Pancreas (tissue), 10 donors: Measurements from ENCODE around the gene SMIM44. TPM values are rescaled to one million over a fixed set of nuclear protein-coding genes. Genes with fewer than 3 reads are reported as not detected.
"Not testable (repeated sequence)": the region's sequence is repeated elsewhere in the genome, so short reads cannot be mapped to it uniquely, and the experiment has no call there.

Source experiments
- ATAC-seq, 4 donors: fragments of 200-7000 bp; cut with Tn5 transposase; one replicate each; pipeline versions ENCODE4 v1.8.0 to v1.9.1; 2020; ENCODE audit warnings: mild to moderate bottlenecking in 4 of 4, moderate library complexity in 4 of 4
- DNase-seq, 6 donors: peaks; one replicate each; pipeline ENCODE4 v3.0.0-alpha.2; 2020
- FAIRE-seq: peaks from 2 replicates; lab custom pipeline; 2012; peaks lifted over from hg19 to GRCh38; lab: Jason Lieb, UNC
- H3K27ac ChIP-seq, 4 donors: fragments of 200-600 bp; sonication (generic); 1 replicate in 3 of 4; 2 replicates in 1 of 4; pipeline versions ENCODE4 v1.5.0 to v1.8.0; 2020
- H3K27me3 ChIP-seq, 4 donors: fragments of 200-600 bp; one replicate each; pipeline ENCODE4 v1.8.0; 2021
- H3K36me3 ChIP-seq, 3 donors: fragments of 200-600 bp; sonication (generic) in 1 of 3; one replicate each; pipeline versions ENCODE4 v1.5.0 to v1.8.0; 2020 to 2021
- H3K4me1 ChIP-seq, 3 donors: fragments of 200-600 bp; one replicate each; pipeline ENCODE4 v1.8.0; 2021
- H3K4me3 ChIP-seq, 4 donors: fragments of 200-600 bp; sonication (generic) in 2 of 4; one replicate each; pipeline versions ENCODE4 v1.5.0 to v1.8.0; 2020 to 2021
- H3K9me3 ChIP-seq, 4 donors: fragments of 200-600 bp; one replicate each; pipeline ENCODE4 v1.8.0; 2021
- WGBS, 2 donors: extraction: QIAGEN DNeasy Blood & Tissue Kit; methylation state at CpG; one replicate each; pipeline ENCODE4 v1.1.7; 2013; 5-methylcytosine and 5-hydroxymethylcytosine counted together
- intact Hi-C, 3 donors: fragments of 100-400 bp; cut with DNase I; formaldehyde crosslinking; loops; one replicate each; pipeline versions ENCODE4 v1.11.1 to v1.14.2; 2022
- polyA plus RNA-seq, 2 donors: library from polyadenylated mRNA; stranded (reverse); fragments of 200-250 nt; gene quantifications; one replicate each; pipeline ENCODE4 v1.2.3, GENCODE V29; 2013
- total RNA-seq, 6 donors: library from RNA; stranded (reverse); fragmentation: NEBNext Ultra II Directional in 4 of 6; extraction: Animal tissue kit (Norgen Biotek cat#: 25700) in 4 of 6; gene quantifications; one replicate each; pipeline versions ENCODE4 v1.2.1 to v1.2.4, GENCODE V29; 2021 to 2023
- TF ChIP-seq, protein P1 (sequence below), 4 donors: fragments of 200-600 bp; sonication (generic) in 3 of 4; IDR thresholded peaks; one replicate each; pipeline versions ENCODE4 v1.5.0 to v1.8.0; 2021; ENCODE audit warnings: antibody characterized with exemption in 4 of 4
- donor health status: healthy with polysubstance abuse.
- donor health status: DM: no; HTN: no; CAD: no; lungs with moderate emphysema.
- donor health status: DM: no; HTN: no; CAD: no.
- donor health status: control.
- donor health status: control.
- donor health status: Bipolar disorder and iron deficiency.
- donor health status: DM: yes; HTN: yes; CAD: no.
- donor health status: DM: no; HTN: no; CAD: no.
- donor health status: DM: no; HTN: no; CAD: no.
- donor health status: DM: yes; HTN: yes; CAD: no.

The SMIM44 gene
- total and polyA plus RNA-seq, 8 donors = 0.92 TPM; not detected in 7

DNA sequence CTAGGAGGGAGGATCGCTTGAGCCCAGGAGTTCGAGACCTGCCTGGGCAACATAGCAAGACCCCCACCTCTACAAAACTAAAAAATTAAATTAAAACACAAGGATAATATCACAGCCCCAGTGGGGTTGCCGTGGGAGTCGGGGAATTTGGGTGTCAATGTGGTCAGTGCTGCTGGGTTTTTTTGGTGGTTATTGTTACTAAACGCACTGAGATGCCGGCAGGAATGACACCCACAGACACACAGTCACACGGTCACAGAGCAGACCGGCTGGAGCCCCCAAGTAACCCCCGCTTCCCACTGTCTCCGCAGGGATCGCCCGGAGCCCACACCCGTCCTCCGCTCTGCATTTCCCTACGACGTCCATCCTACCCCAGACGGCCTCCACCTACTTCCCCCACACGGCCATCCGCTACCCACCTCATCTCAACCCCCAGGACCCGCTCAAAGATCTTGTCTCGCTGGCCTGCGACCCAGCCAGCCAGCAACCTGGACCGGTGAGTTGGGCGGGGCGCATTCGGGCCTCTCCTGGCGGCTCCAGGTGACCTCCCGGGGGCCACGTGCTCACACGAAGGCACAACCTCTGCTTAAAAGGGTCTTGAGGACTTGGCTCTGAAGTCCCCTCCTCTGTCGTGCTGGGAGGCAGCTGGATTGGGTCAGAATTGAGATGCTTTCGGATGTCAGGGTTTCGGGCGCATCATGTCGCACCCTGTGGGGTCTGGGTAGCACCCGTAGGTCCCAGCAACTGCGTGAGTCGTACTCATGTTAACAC, 30.9 kb downstream of the SMIM44 start:
- 93 to 95% methylated on average over 38 of the region's 38 CpGs for WGBS, 2 donors
- peaks cover 3 to 82% (median 63%) of the 10 kb centered on the region in 3 donors for H3K36me3 ChIP-seq
- H3K4me3 ChIP-seq = no peak overlapping the region
- FAIRE-seq = no peak
- intact Hi-C loops = no loop called here
- no peaks in the 10 kb centered on the region for H3K4me1 ChIP-seq
- no peak overlapping the region for H3K27ac ChIP-seq
- no peak for DNase-seq
- ATAC-seq = no peak
- TF ChIP-seq, protein P1, sequence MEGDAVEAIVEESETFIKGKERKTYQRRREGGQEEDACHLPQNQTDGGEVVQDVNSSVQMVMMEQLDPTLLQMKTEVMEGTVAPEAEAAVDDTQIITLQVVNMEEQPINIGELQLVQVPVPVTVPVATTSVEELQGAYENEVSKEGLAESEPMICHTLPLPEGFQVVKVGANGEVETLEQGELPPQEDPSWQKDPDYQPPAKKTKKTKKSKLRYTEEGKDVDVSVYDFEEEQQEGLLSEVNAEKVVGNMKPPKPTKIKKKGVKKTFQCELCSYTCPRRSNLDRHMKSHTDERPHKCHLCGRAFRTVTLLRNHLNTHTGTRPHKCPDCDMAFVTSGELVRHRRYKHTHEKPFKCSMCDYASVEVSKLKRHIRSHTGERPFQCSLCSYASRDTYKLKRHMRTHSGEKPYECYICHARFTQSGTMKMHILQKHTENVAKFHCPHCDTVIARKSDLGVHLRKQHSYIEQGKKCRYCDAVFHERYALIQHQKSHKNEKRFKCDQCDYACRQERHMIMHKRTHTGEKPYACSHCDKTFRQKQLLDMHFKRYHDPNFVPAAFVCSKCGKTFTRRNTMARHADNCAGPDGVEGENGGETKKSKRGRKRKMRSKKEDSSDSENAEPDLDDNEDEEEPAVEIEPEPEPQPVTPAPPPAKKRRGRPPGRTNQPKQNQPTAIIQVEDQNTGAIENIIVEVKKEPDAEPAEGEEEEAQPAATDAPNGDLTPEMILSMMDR (IDR thresholded peaks at IDR 0.05) = no peak
- H3K27me3 ChIP-seq = no peaks in the 10 kb centered on the region
- no peaks in the 10 kb centered on the region for H3K9me3 ChIP-seq

DNA sequence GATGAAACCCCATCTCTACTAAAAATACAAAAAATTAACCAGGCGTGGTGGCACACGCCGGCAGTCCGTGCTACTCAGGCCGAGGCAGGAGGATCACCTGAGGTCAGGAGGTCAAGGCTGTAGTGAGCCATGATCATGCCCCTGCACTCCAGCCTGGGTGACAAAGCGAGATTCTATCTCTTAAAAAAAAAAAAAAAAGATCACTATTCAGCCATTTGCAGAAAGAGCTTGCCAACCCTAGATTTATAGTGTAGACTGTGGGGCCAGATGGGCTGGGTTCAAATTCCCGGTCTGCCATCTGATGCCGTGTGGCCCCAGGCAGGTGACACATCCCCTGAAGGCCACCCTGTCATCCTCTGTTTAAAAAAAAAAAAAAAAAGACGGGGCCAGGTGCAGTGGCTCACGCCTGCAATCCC, 31.8 kb downstream of the SMIM44 start:
- TF ChIP-seq, protein P1 (IDR thresholded peaks at IDR 0.05) = no peak
- Histone ChIP-seq H3K9me3 (no peaks in the 10 kb centered on the region), H3K27ac (peak overlapping the region in 2 of 4 donors; percentile 43 to 57), H3K4me3 (no peak overlapping the region), H3K36me3 (peaks cover 3 to 76% (median 63%) of the 10 kb centered on the region in 3 donors), H3K4me1 (no peaks in the 10 kb centered on the region), H3K27me3 (no peaks in the 10 kb centered on the region)
- intact Hi-C loops = no loop called here
- ATAC-seq (peak in 1 of 4 donors; percentile 4), FAIRE-seq (no peak), DNase-seq (no peak)
- WGBS, 2 donors = 71 to 78% methylated on average over 10 of the region's 10 CpGs

DNA sequence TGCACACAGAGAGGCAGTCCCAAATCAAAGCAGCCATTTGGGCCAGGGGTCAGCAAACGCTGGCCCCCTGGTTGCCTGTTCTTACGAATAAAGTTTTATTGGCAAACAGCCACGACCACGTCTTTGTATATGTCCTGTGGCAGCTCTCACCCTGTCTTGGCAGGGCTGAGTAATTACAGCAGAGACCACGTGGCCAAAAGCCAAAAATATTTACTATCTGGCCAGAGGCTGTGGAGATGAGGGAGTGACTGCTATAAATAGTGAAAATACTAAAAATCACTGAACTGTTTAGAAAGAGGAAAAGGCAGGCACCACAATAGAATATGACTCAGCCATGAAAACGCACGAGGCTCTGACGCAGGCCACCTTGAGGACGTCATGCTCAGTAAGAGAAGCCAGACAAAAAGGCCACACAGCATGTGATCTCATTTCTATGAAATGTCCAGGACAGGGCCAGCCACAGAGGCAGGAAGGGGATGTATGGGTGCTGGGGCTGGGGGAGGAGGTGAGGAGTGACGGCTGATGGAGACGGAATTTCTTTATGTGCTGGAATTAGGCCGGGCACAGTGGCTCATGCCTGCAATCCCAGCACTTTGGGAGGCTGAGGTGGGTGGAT, 32.3 kb downstream of the SMIM44 start:
- DNase-seq = peak in 1 of 6 donors; percentile 54
- peak; percentile 67 for FAIRE-seq
- no peak overlapping the region for H3K4me3 ChIP-seq
- no peaks in the 10 kb centered on the region for H3K9me3 ChIP-seq
- ATAC-seq = peak in 3 of 4 donors; percentile 36 to 68 (median 67)
- intact Hi-C loops = no loop called here
- H3K27me3 ChIP-seq = no peaks in the 10 kb centered on the region
- WGBS, 2 donors = 65 to 68% methylated on average over 12 of the region's 12 CpGs
- H3K27ac ChIP-seq = peak overlapping the region in 2 of 4 donors; percentile 43 to 57
- TF ChIP-seq, protein P1 (IDR thresholded peaks at IDR 0.05) = no peak
- H3K36me3 ChIP-seq = peaks cover 7 to 70% (median 66%) of the 10 kb centered on the region in 3 donors
- no peaks in the 10 kb centered on the region for H3K4me1 ChIP-seq

DNA sequence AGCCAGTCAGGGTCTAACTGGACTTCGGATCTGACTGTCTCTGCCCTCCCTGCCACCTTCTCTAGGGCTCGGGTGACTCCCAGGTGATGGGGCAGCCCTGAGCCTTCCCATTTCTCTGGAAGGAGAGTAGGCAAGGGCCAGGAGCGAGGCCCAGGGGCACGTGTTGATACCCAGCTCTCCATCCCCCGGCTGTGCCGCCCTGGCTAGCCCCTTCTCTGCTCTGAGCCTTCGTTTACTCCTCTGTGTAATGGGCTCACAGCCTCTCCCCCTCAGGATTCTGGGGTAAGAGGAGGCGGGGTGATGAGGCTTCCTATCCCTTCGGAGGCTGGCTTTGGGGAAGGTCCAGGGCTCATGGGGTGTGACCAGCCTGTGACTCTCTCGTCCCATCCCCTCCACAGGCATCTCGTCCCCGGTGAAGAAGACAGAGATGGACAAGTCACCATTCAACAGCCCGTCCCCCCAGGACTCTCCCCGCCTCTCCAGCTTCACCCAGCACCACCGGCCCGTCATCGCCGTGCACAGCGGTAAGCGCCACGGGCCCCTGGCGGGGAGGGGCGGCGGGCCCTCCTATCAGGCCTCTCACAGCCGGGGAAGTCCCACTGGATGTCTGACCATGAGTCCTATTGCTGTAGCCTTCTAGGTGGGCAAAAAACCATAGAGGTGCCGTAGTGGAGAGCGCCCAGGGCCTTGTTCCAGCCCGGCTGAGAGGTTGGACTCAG, 34.5 kb downstream of the SMIM44 start:
- Histone ChIP-seq H3K27me3 (no peaks in the 10 kb centered on the region), H3K4me3 (no peak overlapping the region), H3K9me3 (no peaks in the 10 kb centered on the region), H3K4me1 (no peaks in the 10 kb centered on the region), H3K36me3 (peaks cover 7 to 66% (median 64%) of the 10 kb centered on the region in 3 donors), H3K27ac (no peak overlapping the region)
- WGBS, 2 donors = 96 to 97% methylated on average over 27 to 28 of the region's 28 CpGs
- intact Hi-C loops = no loop called here
- TF ChIP-seq, protein P1 (IDR thresholded peaks at IDR 0.05) = no peak
- DNase-seq = peak in 1 of 6 donors; percentile 13
- no peak for ATAC-seq
- FAIRE-seq = no peak

DNA sequence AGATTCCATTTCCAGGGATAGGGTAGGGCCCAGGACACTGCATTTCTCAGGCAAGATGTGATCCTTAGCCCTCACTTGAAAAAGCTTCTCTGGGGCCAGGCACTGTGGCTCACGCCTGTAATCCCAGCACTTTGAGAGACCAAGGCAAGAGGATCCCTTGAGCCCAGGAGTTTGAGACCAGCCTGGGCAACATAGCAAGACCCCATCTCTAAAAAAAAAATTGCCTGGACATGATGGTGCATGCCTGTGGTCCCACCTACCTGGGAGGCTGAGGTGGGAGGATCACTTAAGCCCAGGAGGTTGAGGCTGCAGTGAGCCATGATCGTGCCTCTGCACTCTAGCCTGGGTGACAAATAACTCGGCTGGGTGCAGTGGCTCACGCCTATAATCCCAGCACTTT, 36.6 kb downstream of the SMIM44 start:
- intact Hi-C loops, ATAC-seq, H3K4me1 ChIP-seq, H3K4me3 ChIP-seq, H3K27me3 ChIP-seq, DNase-seq, FAIRE-seq, H3K9me3 ChIP-seq, H3K27ac ChIP-seq: not testable (repeated sequence)
- WGBS, 2 donors = 88 to 96% methylated on average over 4 of the region's 4 CpGs
- peaks cover 7 to 59% (median 47%) of the 10 kb centered on the region in 3 donors for H3K36me3 ChIP-seq
